ENCODE measurements around the gene GARIN1A.

DNA sequence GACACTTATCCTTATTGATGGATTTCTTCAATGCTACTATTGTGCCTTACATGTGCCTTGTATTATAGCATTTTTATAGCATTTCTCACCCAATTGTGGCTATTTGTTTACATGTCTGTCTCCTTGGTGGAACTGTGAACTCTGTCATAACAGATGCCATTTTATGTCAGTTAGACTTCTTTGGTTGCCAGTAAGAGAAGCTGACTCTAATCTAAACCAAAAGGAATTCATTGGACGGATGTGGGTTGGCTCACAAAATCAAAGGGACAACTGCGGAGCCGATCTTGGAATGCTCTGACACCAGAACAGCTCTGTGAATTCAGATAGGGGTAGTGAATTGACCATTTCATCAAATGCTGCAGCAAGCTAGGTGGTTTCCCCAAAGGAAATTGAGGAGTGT is 15.0 kb downstream of the GARIN1A start:
- TF ChIP-seq POLR2A (IDR thresholded peaks at IDR 0.05; ENCODE audit: low read depth, low read length) (no peak), POLR2AphosphoS5 (IDR thresholded peaks at IDR 0.05; ENCODE audit: low read depth, low read length) (no peak), TAF1 (IDR thresholded peaks at IDR 0.05; ENCODE audit: borderline replicate concordance, low read depth, low read length) (no peak)
